T-helper 1 cell treated with Interleukin-12 subunit alpha and Interleukin-12 subunit beta and Interleukin-4 antibody, amounts not matched to agents 30 μg/mL and 1 μg/mL, for 36 hours (primary cell): ENCODE results near the gene MAP3K14.

Source experiments
- H3K27ac Mint-ChIP-seq: one replicate; pipeline ENCODE4 v1.8.0; 2021; ENCODE audit warnings: mild to moderate bottlenecking, mixed read lengths
- H3K27me3 Mint-ChIP-seq: one replicate; pipeline ENCODE4 v1.8.0; 2021; ENCODE audit warnings: low read depth, mixed read lengths
- H3K36me3 Mint-ChIP-seq: one replicate; pipeline ENCODE4 v1.8.0; 2021; ENCODE audit warnings: low read depth, mixed read lengths
- H3K4me1 Mint-ChIP-seq: one replicate; pipeline ENCODE4 v1.8.0; 2021; ENCODE audit warnings: low read depth, mixed read lengths
- H3K4me3 Mint-ChIP-seq: one replicate; pipeline ENCODE4 v1.8.0; 2021; ENCODE audit warnings: mild to moderate bottlenecking, moderate library complexity, mixed read lengths
- H3K9me3 Mint-ChIP-seq: one replicate; pipeline ENCODE4 v1.8.0; 2021; ENCODE audit warnings: mixed read lengths

Gene MAP3K14

GRCh38 chr17:45222289-45222995 is 94.4 kb downstream of the MAP3K14 start:
- H3K9me3 Mint-ChIP-seq: no peaks in the 10 kb centered on the region
- H3K4me1 Mint-ChIP-seq: peaks cover 55% of the 10 kb centered on the region
- peak overlapping the region; percentile 95 for H3K4me3 Mint-ChIP-seq
- peak overlapping the region; percentile 96 for H3K27ac Mint-ChIP-seq
- peaks cover 58% of the 10 kb centered on the region for H3K36me3 Mint-ChIP-seq
- H3K27me3 Mint-ChIP-seq: no peaks in the 10 kb centered on the region

- Mint-ChIP-seq H3K9me3 (no peaks in the 10 kb centered on the region), H3K36me3 (peaks cover 59% of the 10 kb centered on the region), H3K27me3 (no peaks in the 10 kb centered on the region), H3K27ac (no peak overlapping the region), H3K4me1 (peaks cover 51% of the 10 kb centered on the region), H3K4me3 (no peak overlapping the region)
These were observed 94.9 kb downstream of the MAP3K14 start for GRCh38 chr17:45222014-45222288.

DNA sequence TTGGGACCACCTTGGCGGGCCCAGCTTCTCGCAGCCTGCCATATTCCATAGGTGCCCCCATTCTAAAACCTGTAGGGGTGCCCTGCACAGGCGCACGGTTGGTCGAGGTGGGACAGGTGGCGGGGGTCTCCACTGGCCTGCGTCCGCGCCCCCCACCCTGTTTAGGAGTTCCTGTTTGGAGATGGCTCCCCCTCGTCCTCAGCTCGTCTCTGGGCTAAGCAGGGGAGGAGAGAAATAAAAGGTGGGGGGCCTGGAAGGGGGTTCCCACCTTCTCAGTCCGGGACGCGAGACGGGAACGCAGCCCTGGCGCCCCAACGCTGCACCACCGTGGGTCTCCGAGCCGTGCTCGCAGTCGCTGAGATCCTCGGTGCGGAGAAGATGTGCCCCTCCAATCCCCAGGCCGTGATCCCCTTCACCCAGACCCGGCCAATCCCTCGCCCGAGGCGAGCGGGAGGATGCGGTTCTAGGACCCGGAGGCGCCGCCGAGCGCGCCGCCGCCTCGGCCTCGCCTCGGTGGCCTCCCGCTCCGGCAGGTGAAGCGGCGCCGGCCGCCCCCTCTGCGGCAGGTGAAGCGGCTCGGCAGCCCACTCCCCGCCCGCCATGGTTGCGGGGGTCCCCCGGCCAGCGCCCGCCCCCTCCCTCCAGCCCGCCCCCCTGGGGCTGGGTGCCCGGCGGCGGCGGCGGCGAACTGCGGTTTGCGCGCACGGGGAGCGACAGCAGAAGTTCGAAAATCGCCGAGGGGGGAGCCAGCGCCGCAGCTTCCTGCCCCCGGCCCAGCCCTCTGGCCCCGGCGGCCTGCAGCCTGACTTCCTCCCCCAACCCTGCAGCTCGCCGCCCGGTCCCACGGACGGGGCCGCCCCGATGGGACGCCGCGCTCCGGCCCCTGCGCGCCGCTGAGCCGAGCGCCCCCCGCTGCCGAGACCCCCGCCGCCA is 95.5 kb downstream of the MAP3K14 start, which contains the start of gene FMNL1:
FMNL1 (plus strand) TSS at position 805 of the 933 bp plus-strand sequence. CDS start 240 bp downstream, outside the sequence.
- peaks cover 62% of the 10 kb centered on the region for H3K36me3 Mint-ChIP-seq
- H3K27ac Mint-ChIP-seq: peak within 1 kb of the TSS; percentile 96
- peak within 1 kb of the TSS; percentile 95 for H3K4me3 Mint-ChIP-seq
- H3K27me3 Mint-ChIP-seq: no peaks in the 10 kb centered on the region
- no peaks in the 10 kb centered on the region for H3K9me3 Mint-ChIP-seq
- H3K4me1 Mint-ChIP-seq: peaks cover 51% of the 10 kb centered on the region

- no peaks in the 10 kb centered on the region for H3K27me3 Mint-ChIP-seq
- peaks cover 43% of the 10 kb centered on the region for H3K4me1 Mint-ChIP-seq
- H3K9me3 Mint-ChIP-seq: no peaks in the 10 kb centered on the region
- H3K27ac Mint-ChIP-seq: peak overlapping the region; percentile 84
- H3K36me3 Mint-ChIP-seq: peaks cover 53% of the 10 kb centered on the region
- H3K4me3 Mint-ChIP-seq: peak overlapping the region; percentile 84
These were observed 96.7 kb downstream of the MAP3K14 start for GRCh38 chr17:45220079-45220478.

GRCh38 chr17:45218895-45219661 is 97.7 kb downstream of the MAP3K14 start:
- H3K27ac Mint-ChIP-seq: peak overlapping the region; percentile 84
- H3K36me3 Mint-ChIP-seq: peaks cover 49% of the 10 kb centered on the region
- H3K4me1 Mint-ChIP-seq: peaks cover 37% of the 10 kb centered on the region
- no peaks in the 10 kb centered on the region for H3K9me3 Mint-ChIP-seq
- H3K27me3 Mint-ChIP-seq: no peaks in the 10 kb centered on the region
- H3K4me3 Mint-ChIP-seq: peak overlapping the region; percentile 84
